Liver (tissue), 9 donors: ENCODE measurements around the gene CD164L2. TPM values are rescaled to one million over a fixed set of nuclear protein-coding genes. Genes with fewer than 3 reads are reported as not detected.

ENCODE experiments used
- DNase-seq: peaks from one replicate; pipeline ENCODE4 v3.0.0-alpha.2; 2017; ENCODE audit warnings: low spot score
- H3K27ac ChIP-seq, 2 donors: one replicate each; pipeline ENCODE4 v1.7.0; 2013; ENCODE audit warnings: inconsistent platforms in 2 of 2, low read length in 2 of 2, control low read depth in 1 of 2, low read depth in 1 of 2, mild to moderate bottlenecking in 1 of 2
- H3K27me3 ChIP-seq, 4 donors: one replicate each; pipeline versions ENCODE4 v1.6.1 to v1.7.0; 2013; ENCODE audit warnings: low read length in 3 of 4, inconsistent platforms in 1 of 4, mild to moderate bottlenecking in 1 of 4, moderate library complexity in 1 of 4; ENCODE audit not compliant: control insufficient read depth in 4 of 4, insufficient read depth in 4 of 4
- H3K36me3 ChIP-seq, 4 donors: one replicate each; pipeline versions ENCODE4 v1.6.1 to v1.7.0; 2013; ENCODE audit warnings: low read length in 3 of 4, mild to moderate bottlenecking in 3 of 4, low read depth in 1 of 4, moderate library complexity in 1 of 4; ENCODE audit not compliant: control insufficient read depth in 4 of 4, insufficient read depth in 3 of 4
- H3K4me1 ChIP-seq, 4 donors: one replicate each; pipeline versions ENCODE4 v1.6.1 to v1.7.0; 2013; ENCODE audit warnings: low read length in 3 of 4, mild to moderate bottlenecking in 3 of 4, moderate library complexity in 1 of 4; ENCODE audit not compliant: control insufficient read depth in 4 of 4, insufficient read depth in 4 of 4
- H3K4me3 ChIP-seq, 3 donors: one replicate each; pipeline versions ENCODE4 v1.6.1 to v1.7.0; 2013; ENCODE audit warnings: low read length in 3 of 3, control low read depth in 1 of 3, low read depth in 1 of 3, mild to moderate bottlenecking in 1 of 3
- H3K9ac ChIP-seq, 2 donors: one replicate each; pipeline ENCODE4 v1.7.0; 2013; ENCODE audit warnings: low read length in 2 of 2, mild to moderate bottlenecking in 2 of 2, moderate library complexity in 2 of 2, control low read depth in 1 of 2, low read depth in 1 of 2
- H3K9me3 ChIP-seq, 4 donors: one replicate each; pipeline versions ENCODE4 v1.6.1 to v1.7.0; 2013; ENCODE audit warnings: low read length in 3 of 4; ENCODE audit not compliant: control insufficient read depth in 4 of 4
- EGR1 ChIP-seq, 2 donors: IDR thresholded peaks; 2 replicates each; pipeline ENCODE4 v1.6.1; 2016 to 2018; ENCODE audit warnings: antibody characterized with exemption in 2 of 2, low read depth in 2 of 2
- FOXA1 ChIP-seq: IDR thresholded peaks from 2 replicates; pipeline ENCODE4 v1.6.1; 2016; ENCODE audit warnings: antibody characterized with exemption
- FOXA2 ChIP-seq: IDR thresholded peaks from 2 replicates; pipeline ENCODE4 v1.6.1; 2016; ENCODE audit warnings: antibody characterized with exemption
- GABPA ChIP-seq, 2 donors: IDR thresholded peaks in 1 of 2; conservative IDR thresholded peaks in 1 of 2; 2 replicates each; pipeline ENCODE4 v1.6.1; 2016; ENCODE audit warnings: antibody characterized with exemption in 2 of 2, mild to moderate bottlenecking in 1 of 2, moderate library complexity in 1 of 2
- HNF4A ChIP-seq, 2 donors: conservative IDR thresholded peaks; 2 replicates each; pipeline ENCODE4 v1.6.1; 2016; ENCODE audit warnings: antibody characterized with exemption in 2 of 2, mild to moderate bottlenecking in 2 of 2
- HNF4G ChIP-seq: IDR thresholded peaks from 2 replicates; pipeline ENCODE4 v1.6.1; 2016; ENCODE audit warnings: antibody characterized with exemption
- JUND ChIP-seq, 2 donors: IDR thresholded peaks; 2 replicates each; pipeline ENCODE4 v1.6.1; 2016; ENCODE audit warnings: antibody characterized with exemption in 2 of 2
- NR2F2 ChIP-seq: IDR thresholded peaks from 2 replicates; pipeline ENCODE4 v1.6.1; 2016; ENCODE audit warnings: antibody characterized with exemption
- RAD21 ChIP-seq, 2 donors: IDR thresholded peaks; 2 replicates each; pipeline ENCODE4 v1.6.1; 2016; ENCODE audit warnings: antibody characterized with exemption in 2 of 2, mild to moderate bottlenecking in 2 of 2
- RXRA ChIP-seq, 2 donors: IDR thresholded peaks; 2 replicates each; pipeline ENCODE4 v1.6.1; 2017 to 2018; ENCODE audit warnings: antibody characterized with exemption in 2 of 2, mild to moderate bottlenecking in 1 of 2
- SP1 ChIP-seq: IDR thresholded peaks from 2 replicates; pipeline ENCODE4 v1.6.1; 2018; ENCODE audit warnings: antibody characterized with exemption, mild to moderate bottlenecking
- TAF1 ChIP-seq: conservative IDR thresholded peaks from 2 replicates; pipeline ENCODE4 v1.6.1; 2016; ENCODE audit warnings: antibody characterized with exemption, mild to moderate bottlenecking
- YY1 ChIP-seq: IDR thresholded peaks from 2 replicates; pipeline ENCODE4 v1.6.1; 2016; ENCODE audit warnings: antibody characterized with exemption, mild to moderate bottlenecking
- WGBS: extraction: QIAGEN DNeasy Blood & Tissue Kit; methylation state at CpG from one replicate; pipeline ENCODE4 v1.1.7; 2013; 5-methylcytosine and 5-hydroxymethylcytosine counted together
- polyA plus RNA-seq, 2 donors: library from polyadenylated mRNA; stranded (reverse) in 1 of 2; unstranded in 1 of 2; fragments of 200-250 nt in 1 of 2; fragments of >200 nt in 1 of 2; fragmentation: Nextera tagmentation in 1 of 2; extraction: Ambion mirVana in 1 of 2; gene quantifications; one replicate each; pipeline versions ENCODE4 v1.2.1 to v1.2.3, GENCODE V29; 2013 to 2015
- total RNA-seq, 2 donors: library from RNA; depleted of rRNA; stranded (reverse); fragments of >200 nt; gene quantifications; one replicate each; pipeline ENCODE4 v1.2.3, GENCODE V29; 2014
- TF ChIP-seq, protein P1 (sequence below): IDR thresholded peaks from 2 replicates; pipeline ENCODE4 v1.6.1; 2016; ENCODE audit warnings: antibody characterized with exemption, mild to moderate bottlenecking
- TF ChIP-seq, protein P2 (sequence below): IDR thresholded peaks from 2 replicates; pipeline ENCODE4 v1.6.1; 2016; ENCODE audit warnings: antibody characterized with exemption
- TF ChIP-seq, protein P3 (sequence below): fragments of 150-350 bp; IDR thresholded peaks from 2 replicates; pipeline ENCODE4 v1.5.1; 2017; ENCODE audit warnings: improper control_type of control experiment, low read depth, low read length; ENCODE audit not compliant: missing input control
- TF ChIP-seq, protein P4 (sequence below): IDR thresholded peaks from 2 replicates; pipeline ENCODE4 v1.6.1; 2016; ENCODE audit warnings: antibody characterized with exemption
- TF ChIP-seq, protein P5 (sequence below): IDR thresholded peaks from 2 replicates; pipeline ENCODE4 v1.6.1; 2016; ENCODE audit warnings: antibody characterized with exemption
- donor health status: healthy.
- donor health status: healthy.
- donor health status: healthy.
- donor health status: healthy.
- donor health status: healthy.

Gene CD164L2
- total and polyA plus RNA-seq, 4 donors = not detected

DNA sequence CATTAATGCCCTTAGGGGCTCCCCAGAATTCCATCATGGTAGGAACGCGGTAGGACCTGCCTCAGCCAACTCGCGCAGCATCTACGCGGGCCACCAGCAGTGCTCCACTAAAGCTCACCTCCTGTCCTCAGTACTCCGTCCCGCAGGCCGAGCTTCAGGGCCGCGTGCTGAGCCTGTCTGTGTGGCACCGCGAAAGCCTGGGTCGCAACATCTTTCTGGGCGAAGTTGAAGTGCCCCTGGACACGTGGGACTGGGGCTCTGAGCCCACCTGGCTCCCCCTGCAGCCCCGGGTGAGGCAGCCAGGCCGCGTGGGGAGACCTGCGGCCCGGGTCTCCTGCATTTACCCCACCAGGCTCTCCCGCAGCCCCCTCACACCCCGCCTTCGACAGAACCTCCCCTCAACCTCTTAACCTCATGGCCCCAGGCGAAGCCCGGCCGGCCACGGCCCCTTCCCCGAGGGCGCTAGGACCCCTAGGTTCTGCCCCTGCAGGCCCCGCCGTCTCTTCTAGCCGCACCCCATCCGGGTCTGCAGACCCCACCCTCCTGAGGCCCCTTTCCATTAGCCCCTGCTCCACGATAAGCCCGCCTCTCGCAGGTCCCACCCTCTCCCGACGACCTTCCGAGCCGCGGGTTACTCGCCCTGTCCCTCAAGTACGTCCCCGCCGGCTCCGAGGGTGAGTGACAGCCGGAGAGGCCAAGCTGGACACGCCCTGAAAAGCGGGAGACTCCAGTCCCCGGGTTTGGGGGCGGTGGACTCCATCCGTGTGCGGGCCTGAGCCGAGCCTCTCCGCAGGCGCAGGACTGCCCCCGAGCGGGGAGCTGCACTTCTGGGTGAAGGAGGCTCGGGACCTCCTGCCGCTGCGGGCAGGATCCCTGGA lies 32.2 kb downstream of the CD164L2 start:
- Histone ChIP-seq H3K4me3 (peak overlapping the region in 1 of 3 donors; percentile 19), H3K9ac (no peak overlapping the region), H3K27me3 (no peaks in the 10 kb centered on the region), H3K36me3 (no peaks in the 10 kb centered on the region), H3K27ac (no peak overlapping the region), H3K4me1 (peaks cover 3 to 27% (median 17%) of the 10 kb centered on the region in 4 donors), H3K9me3 (no peaks in the 10 kb centered on the region)
- no peak for TF ChIP-seq SP1
- no peak for TF ChIP-seq YY1
- TF ChIP-seq FOXA1 = no peak
- TF ChIP-seq, protein P1, sequence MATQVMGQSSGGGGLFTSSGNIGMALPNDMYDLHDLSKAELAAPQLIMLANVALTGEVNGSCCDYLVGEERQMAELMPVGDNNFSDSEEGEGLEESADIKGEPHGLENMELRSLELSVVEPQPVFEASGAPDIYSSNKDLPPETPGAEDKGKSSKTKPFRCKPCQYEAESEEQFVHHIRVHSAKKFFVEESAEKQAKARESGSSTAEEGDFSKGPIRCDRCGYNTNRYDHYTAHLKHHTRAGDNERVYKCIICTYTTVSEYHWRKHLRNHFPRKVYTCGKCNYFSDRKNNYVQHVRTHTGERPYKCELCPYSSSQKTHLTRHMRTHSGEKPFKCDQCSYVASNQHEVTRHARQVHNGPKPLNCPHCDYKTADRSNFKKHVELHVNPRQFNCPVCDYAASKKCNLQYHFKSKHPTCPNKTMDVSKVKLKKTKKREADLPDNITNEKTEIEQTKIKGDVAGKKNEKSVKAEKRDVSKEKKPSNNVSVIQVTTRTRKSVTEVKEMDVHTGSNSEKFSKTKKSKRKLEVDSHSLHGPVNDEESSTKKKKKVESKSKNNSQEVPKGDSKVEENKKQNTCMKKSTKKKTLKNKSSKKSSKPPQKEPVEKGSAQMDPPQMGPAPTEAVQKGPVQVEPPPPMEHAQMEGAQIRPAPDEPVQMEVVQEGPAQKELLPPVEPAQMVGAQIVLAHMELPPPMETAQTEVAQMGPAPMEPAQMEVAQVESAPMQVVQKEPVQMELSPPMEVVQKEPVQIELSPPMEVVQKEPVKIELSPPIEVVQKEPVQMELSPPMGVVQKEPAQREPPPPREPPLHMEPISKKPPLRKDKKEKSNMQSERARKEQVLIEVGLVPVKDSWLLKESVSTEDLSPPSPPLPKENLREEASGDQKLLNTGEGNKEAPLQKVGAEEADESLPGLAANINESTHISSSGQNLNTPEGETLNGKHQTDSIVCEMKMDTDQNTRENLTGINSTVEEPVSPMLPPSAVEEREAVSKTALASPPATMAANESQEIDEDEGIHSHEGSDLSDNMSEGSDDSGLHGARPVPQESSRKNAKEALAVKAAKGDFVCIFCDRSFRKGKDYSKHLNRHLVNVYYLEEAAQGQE = no peak
- TF ChIP-seq, protein P2, sequence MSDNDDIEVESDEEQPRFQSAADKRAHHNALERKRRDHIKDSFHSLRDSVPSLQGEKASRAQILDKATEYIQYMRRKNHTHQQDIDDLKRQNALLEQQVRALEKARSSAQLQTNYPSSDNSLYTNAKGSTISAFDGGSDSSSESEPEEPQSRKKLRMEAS = no peak
- TF ChIP-seq, protein P3, sequence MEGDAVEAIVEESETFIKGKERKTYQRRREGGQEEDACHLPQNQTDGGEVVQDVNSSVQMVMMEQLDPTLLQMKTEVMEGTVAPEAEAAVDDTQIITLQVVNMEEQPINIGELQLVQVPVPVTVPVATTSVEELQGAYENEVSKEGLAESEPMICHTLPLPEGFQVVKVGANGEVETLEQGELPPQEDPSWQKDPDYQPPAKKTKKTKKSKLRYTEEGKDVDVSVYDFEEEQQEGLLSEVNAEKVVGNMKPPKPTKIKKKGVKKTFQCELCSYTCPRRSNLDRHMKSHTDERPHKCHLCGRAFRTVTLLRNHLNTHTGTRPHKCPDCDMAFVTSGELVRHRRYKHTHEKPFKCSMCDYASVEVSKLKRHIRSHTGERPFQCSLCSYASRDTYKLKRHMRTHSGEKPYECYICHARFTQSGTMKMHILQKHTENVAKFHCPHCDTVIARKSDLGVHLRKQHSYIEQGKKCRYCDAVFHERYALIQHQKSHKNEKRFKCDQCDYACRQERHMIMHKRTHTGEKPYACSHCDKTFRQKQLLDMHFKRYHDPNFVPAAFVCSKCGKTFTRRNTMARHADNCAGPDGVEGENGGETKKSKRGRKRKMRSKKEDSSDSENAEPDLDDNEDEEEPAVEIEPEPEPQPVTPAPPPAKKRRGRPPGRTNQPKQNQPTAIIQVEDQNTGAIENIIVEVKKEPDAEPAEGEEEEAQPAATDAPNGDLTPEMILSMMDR = no peak
- TF ChIP-seq HNF4A (conservative IDR thresholded peaks at IDR 0.05) = no peak
- TF ChIP-seq TAF1 = no peak
- TF ChIP-seq JUND (IDR thresholded peaks at IDR 0.05) = no peak
- no peak for TF ChIP-seq RXRA (IDR thresholded peaks at IDR 0.05)
- TF ChIP-seq, protein P4, sequence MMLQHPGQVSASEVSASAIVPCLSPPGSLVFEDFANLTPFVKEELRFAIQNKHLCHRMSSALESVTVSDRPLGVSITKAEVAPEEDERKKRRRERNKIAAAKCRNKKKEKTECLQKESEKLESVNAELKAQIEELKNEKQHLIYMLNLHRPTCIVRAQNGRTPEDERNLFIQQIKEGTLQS = no peak
- TF ChIP-seq, protein P5, sequence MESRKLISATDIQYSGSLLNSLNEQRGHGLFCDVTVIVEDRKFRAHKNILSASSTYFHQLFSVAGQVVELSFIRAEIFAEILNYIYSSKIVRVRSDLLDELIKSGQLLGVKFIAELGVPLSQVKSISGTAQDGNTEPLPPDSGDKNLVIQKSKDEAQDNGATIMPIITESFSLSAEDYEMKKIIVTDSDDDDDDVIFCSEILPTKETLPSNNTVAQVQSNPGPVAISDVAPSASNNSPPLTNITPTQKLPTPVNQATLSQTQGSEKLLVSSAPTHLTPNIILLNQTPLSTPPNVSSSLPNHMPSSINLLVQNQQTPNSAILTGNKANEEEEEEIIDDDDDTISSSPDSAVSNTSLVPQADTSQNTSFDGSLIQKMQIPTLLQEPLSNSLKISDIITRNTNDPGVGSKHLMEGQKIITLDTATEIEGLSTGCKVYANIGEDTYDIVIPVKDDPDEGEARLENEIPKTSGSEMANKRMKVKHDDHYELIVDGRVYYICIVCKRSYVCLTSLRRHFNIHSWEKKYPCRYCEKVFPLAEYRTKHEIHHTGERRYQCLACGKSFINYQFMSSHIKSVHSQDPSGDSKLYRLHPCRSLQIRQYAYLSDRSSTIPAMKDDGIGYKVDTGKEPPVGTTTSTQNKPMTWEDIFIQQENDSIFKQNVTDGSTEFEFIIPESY = no peak
- no peak for TF ChIP-seq EGR1 (IDR thresholded peaks at IDR 0.05; ENCODE audit: low read depth in 2 of 2)
- no peak for TF ChIP-seq GABPA (IDR thresholded peaks at IDR 0.05 in 1 of 2, conservative IDR thresholded peaks at IDR 0.05 in 1 of 2)
- no peak for TF ChIP-seq HNF4G
- no peak for TF ChIP-seq NR2F2
- TF ChIP-seq RAD21 (IDR thresholded peaks at IDR 0.05) = no peak
- TF ChIP-seq FOXA2 = no peak
- WGBS = 30% methylated on average over 62 of the region's 62 CpGs
- DNase-seq = no peak
